NCI-H446 (cell line): Measurements from ENCODE around the gene GLT8D2.

Experiments used
- DNase-seq, 2 experiments: peaks; one replicate each; lab custom pipeline; 2025; lab: John Stamatoyannopoulos, UW

Gene GLT8D2

DNA sequence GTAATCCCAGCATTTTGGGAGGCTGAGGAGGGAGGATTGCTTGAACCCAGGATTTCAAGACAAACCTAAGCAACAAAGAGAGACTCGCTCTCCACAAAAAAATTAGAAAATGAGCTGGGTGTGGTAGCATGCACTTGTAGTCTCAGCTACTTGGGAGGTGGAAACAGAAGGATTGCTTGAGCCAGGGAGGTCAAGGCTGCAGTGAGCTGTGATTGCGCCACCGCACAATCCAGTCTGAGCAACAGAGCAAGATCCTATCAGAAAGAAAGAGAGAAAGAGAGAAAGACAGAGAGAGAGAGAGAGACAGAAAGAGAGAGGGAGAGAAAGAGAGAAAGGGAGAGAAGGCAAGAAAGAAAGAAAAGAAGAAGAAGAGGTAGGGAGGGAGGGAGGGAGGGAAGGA, 47.3 kb downstream of the GLT8D2 start:
- DNase-seq, result no peak

DNA sequence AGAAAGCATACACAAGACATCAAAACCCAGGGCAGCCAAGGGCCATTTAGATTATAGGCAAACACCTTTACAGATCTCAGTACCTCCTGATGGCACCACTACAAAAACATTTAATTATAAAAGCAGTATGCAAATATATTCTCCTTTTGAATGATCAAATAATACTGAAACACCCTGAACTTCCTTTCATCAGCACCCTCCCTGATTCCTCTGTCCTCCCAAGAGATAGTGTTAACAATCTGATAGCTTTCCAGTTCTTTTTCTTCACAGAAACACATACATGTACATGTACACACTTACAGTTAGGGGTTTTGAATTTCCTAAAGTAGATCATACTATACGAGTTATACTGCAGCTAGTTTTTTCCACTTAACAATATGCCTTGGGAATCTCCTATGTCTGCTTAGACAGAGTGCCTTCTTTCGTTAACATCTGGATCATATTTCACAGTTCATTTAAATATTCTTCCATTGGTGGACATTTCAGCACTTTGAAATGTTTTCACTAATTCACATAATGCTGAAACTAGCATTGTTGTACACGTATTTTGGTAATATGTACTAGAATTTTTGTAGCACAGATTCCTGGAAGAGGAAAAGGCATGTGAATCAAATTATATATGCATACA, 49.1 kb downstream of the GLT8D2 start:
- DNase-seq, result no peak

DNA sequence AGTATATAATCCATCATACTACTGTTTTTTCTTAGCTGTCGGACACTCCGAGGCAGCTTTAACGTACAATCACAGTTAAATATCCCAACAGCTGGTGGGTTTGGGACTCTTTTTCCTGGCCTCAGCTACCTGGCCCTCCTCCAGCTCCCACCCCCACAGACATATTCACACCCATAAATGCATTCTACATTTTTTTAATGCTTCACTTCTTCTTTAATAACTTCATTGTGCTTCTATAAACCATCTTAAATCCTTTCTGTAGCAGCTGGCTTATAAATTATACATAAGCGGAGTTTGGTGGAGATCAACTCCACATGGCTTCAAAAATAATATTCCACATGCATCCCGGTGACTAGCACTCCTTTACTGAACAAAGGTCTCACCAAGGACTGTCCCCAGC, 51.0 kb downstream of the GLT8D2 start:
- DNase-seq, result peak in 1 of 2 experiments; percentile 47

DNA sequence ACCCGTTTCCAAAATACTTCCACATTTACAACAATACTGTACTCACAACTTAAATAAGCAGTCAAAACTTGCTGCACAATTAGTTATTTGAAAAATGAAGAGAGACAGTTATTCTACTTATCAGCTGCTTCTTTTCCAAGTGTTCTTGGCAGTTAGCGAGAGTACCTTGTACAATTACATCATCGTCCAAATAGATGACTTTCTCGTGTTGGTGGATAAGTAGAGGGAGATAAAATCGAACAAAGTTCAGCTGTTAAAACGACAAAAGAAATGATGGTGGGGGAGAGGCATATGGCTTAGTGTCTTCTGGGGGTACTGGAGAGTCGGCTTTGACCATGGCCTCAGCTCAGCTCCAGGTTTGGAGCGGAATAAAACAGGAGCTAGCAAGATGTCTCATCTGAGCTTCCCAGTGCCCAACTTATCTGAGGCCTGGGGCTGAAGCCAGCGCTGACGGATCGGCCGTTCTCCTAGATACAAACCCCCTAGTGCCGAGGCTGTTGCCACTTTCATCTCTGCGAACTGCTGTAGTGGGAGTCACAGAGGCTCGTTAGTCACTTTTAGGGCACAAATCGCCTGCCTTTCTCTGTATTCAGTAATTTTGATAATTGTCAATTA, 52.6 kb downstream of the GLT8D2 start:
- no peak for DNase-seq

GRCh38 chr12:103996595-103996994, 53.4 kb downstream of the GLT8D2 start:
- DNase-seq, result no peak

DNA sequence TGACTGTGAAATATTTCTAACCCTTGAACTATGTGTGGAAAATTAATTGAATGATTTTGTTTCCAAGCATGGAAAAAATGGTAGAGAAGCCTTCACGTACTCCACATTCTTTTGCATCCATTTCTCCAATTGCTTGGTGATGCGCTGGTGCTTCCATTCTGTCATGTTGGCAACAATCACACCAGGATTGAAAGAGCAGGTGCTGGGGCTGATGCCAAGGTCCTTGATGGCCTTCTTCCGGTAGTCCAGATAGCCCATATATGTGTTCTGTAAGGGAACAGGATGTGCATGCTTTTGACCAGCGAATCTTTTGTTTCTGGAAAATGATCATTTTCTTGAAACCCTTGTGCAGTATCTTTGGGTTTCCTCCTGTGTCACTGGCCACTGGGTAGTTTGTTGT, 55.8 kb downstream of the GLT8D2 start:
- no peak for DNase-seq

GRCh38 chr12:103986829-103987228, 63.2 kb downstream of the GLT8D2 start:
- DNase-seq, result no peak

DNA sequence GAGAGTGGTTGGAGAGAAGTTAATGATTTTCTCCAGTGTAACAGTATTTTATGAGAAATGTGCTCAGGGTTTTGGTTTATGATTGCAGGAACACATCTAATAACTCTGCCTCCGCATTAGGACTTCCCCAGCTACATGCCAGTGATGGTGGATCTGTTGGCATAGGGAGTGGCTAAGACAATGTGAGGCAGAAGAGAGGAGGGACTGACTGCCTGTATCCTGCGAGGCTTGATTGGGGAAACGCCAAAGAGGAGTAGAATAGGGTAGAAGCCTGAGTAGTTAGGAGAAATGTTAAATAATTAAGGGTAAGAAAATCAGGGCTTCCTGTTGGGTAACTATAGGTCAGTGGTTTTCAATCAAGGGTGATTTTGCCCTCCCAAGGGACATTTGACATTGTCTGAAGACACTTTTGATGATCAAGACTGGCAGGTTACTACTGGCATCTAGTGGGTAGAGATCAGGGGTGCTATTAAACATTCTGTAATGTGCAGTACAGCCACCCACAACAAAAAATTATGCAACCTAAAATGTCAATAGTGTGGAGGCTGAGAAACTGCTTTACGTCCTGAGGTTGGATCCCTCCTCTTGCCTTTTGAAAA, 71.5 kb downstream of the GLT8D2 start:
- no peak for DNase-seq

- DNase-seq, result no peak
Measured at GRCh38 chr12:103975368-103975767, 74.6 kb downstream of the GLT8D2 start.

GRCh38 chr12:103973909-103974308, 76.1 kb downstream of the GLT8D2 start:
- DNase-seq, result no peak

GRCh38 chr12:103969391-103969790, 80.6 kb downstream of the GLT8D2 start:
- no peak for DNase-seq

DNA sequence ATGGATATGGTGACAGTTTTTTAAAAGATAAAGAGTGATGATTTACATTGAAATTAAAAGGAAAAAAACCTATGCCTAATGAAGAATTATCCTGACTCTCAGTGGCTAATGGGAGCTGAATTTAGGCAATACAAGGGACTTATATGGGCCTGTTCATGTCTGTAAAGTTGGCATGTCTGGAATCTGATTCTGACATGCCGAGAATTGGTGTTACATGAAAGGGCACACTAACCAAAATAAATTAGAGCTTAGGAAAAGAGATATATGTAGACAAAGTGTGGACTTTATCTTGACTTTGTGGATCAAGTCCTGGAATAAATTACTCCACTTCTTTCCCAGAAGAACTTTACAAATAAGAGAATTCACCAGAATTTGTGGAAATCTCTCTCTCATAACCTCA, 83.3 kb downstream of the GLT8D2 start:
- DNase-seq, result no peak

DNA sequence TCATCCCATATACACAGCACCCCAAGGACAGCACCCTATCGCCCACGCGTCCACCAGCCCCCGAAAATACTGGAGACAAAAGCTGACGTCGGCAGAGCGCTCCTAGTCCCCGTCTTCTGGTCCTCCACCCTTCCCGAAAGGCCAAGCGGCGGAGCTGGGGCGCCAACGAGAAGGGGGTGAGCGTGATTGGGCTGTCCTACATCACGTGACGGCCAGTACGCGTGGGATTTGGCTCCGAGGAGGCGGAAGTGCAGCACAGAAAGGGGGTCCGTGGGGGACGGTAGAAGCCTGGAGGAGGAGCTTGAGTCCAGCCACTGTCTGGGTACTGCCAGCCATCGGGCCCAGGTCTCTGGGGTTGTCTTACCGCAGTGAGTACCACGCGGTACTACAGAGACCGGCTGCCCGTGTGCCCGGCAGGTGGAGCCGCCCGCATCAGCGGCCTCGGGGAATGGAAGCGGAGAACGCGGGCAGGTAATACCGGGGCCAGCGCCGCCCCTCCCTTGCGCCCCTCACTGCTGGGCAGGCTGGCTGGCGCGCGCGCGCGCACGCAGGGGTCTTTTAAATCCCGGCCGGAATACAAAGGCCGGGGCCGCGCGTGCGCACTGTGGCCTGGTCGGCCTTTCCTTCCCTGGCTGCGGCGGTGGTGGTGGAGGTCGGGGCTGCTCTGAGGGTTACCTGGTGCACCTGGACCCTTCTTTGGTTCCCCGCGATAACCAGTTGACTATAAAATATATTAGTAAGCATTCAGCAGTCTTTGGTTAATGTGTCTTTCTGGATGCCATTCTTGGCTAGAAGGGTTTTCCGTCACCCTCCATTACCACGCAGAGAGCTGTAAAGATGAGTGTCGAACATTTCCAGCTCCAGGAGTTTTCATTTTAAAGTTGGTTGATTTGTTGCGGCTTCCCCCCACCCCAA, 84.1 kb downstream of the GLT8D2 start, which contains the start of gene TDG:
Gene TDG (plus strand): TSS at position 283 of the 915 bp plus-strand sequence. CDS start 166 bp downstream, at position 449.
- peak; percentile 96 to 98 for DNase-seq

- no peak for DNase-seq
Measured at GRCh38 chr12:103965255-103965589, 84.8 kb downstream of the GLT8D2 start.

GRCh38 chr12:103964805-103965204, 85.2 kb downstream of the GLT8D2 start:
- no peak for DNase-seq

- no peak for DNase-seq
Measured at GRCh38 chr12:103962493-103962892, 87.5 kb downstream of the GLT8D2 start.

- no peak for DNase-seq
Measured at GRCh38 chr12:103960616-103961227, 89.3 kb downstream of the GLT8D2 start.

- DNase-seq, result no peak
Measured at GRCh38 chr12:103958621-103959020, 91.4 kb downstream of the GLT8D2 start.

DNA sequence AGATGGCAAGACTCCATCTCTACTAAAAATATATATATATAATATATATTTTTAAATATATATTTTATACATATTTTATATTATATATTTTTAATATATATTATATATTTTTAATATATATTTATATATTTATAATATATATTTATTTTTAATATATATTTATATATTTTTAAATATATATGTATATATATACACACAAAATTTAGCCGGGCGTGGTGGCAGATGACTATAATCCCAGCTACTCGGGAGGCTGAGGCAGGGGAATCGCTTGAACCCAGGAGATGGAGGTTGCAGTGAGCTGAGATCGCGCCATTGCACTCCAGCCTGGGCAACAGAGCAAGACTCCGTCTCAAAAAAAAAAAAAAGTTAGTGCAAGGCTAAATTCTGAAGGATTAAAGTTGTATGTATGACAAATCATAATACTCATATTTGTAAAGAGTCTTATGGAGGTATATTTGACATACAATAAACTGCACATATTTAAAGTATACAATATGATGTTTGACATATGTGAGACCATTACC, 92.1 kb downstream of the GLT8D2 start:
- no peak for DNase-seq

DNA sequence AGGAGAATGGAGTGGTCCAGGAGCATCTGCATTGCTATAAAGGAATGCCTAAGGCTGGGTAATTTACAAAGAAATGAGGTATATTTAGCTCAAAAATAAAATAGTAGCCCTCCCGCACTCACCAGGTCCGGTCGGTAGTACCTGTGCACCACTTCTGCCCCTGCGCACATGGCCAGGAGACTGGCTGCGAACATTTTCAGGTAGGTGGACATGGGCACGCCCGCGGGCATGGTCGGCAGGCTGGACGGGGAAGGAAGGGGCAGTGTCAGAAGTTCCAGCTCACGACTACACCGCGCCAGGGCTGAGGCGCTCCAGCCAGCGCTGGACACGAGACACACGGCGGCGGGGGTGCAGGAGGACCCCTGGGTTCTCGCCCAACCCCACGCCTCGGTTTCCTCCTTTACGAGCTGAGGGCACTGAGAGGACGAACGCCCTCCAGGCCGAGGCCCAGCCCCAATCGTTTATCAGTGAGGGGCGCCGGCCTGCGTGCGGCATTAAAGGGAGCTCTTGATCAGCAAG, 93.4 kb downstream of the GLT8D2 start:
- peak in 1 of 2 experiments; percentile 52 for DNase-seq

- no peak for DNase-seq
Measured at GRCh38 chr12:103955811-103956508, 94.0 kb downstream of the GLT8D2 start.
